HEK293T (cell line): ENCODE measurements around the gene ATOH8.

Experiments
- CTCF ChIA-PET: fragments of 350-600 bp; formaldehyde crosslinking; extraction: SDS; loops from one replicate; lab custom pipeline; 2021; ENCODE audit warnings: antibody characterized with exemption, inconsistent platforms; lab: Yijun Ruan, JAX
- POLR2A ChIA-PET: fragments of 350-600 bp; formaldehyde crosslinking; extraction: SDS; loops from one replicate; lab custom pipeline; 2020; ENCODE audit warnings: antibody characterized with exemption, inconsistent platforms; lab: Yijun Ruan, JAX
- DNase-seq: peaks from one replicate; pipeline ENCODE4 v3.0.0; 2012; ENCODE audit warnings: mixed read lengths; ENCODE audit errors: extremely low spot score
- ARNT ChIP-seq: fragments of 450-650 bp; IDR thresholded peaks from 2 replicates; pipeline ENCODE4 v1.6.1; 2017; ENCODE audit warnings: mild to moderate bottlenecking
- BHLHE40 ChIP-seq: fragments of 450-650 bp; IDR thresholded peaks from 2 replicates; pipeline ENCODE4 v1.6.1; 2016; ENCODE audit warnings: mild to moderate bottlenecking, moderate library complexity, borderline replicate concordance
- CTBP1 ChIP-seq: fragments of 450-650 bp; IDR thresholded peaks from 2 replicates; pipeline ENCODE4 v1.6.1; 2016; ENCODE audit warnings: borderline replicate concordance
- ELF4 ChIP-seq: fragments of 450-650 bp; IDR thresholded peaks from 2 replicates; pipeline ENCODE4 v1.6.1; 2017; ENCODE audit warnings: antibody characterized with exemption
- FOXA1 ChIP-seq: fragments of 450-650 bp; IDR thresholded peaks from 2 replicates; pipeline ENCODE4 v1.6.1; 2016; ENCODE audit warnings: mild to moderate bottlenecking
- FOXK2 ChIP-seq: fragments of 450-650 bp; IDR thresholded peaks from 2 replicates; pipeline ENCODE4 v1.6.1; 2016; ENCODE audit warnings: mild to moderate bottlenecking
- FOXM1 ChIP-seq: fragments of 450-650 bp; IDR thresholded peaks from 2 replicates; pipeline ENCODE4 v1.6.1; 2017; ENCODE audit warnings: mild to moderate bottlenecking, borderline replicate concordance
- HDGF ChIP-seq: fragments of 450-650 bp; IDR thresholded peaks from 2 replicates; pipeline ENCODE4 v1.6.1; 2017; ENCODE audit warnings: antibody characterized with exemption, borderline replicate concordance
- L3MBTL2 ChIP-seq: fragments of 450-650 bp; conservative IDR thresholded peaks from 2 replicates; pipeline ENCODE4 v1.6.1; 2016; ENCODE audit warnings: mild to moderate bottlenecking
- LEF1 ChIP-seq: fragments of 450-650 bp; IDR thresholded peaks from 2 replicates; pipeline ENCODE4 v1.6.1; 2017; ENCODE audit warnings: mild to moderate bottlenecking, borderline replicate concordance
- NFRKB ChIP-seq: fragments of 450-650 bp; IDR thresholded peaks from 2 replicates; pipeline ENCODE4 v1.6.1; 2016; ENCODE audit warnings: mild to moderate bottlenecking, moderate library complexity
- PKNOX1 ChIP-seq: fragments of 450-650 bp; IDR thresholded peaks from 2 replicates; pipeline ENCODE4 v1.6.1; 2016
- SP1 ChIP-seq: fragments of 450-650 bp; IDR thresholded peaks from 2 replicates; pipeline ENCODE4 v1.6.1; 2017
- SUZ12 ChIP-seq: fragments of 450-650 bp; IDR thresholded peaks from 2 replicates; pipeline ENCODE4 v1.6.1; 2016; ENCODE audit warnings: mild to moderate bottlenecking
- TARDBP ChIP-seq: fragments of 450-650 bp; IDR thresholded peaks from 2 replicates; pipeline ENCODE4 v1.6.1; 2016
- ZNF384 ChIP-seq: fragments of 450-650 bp; IDR thresholded peaks from 2 replicates; pipeline ENCODE4 v1.6.1; 2016

Gene ATOH8

DNA sequence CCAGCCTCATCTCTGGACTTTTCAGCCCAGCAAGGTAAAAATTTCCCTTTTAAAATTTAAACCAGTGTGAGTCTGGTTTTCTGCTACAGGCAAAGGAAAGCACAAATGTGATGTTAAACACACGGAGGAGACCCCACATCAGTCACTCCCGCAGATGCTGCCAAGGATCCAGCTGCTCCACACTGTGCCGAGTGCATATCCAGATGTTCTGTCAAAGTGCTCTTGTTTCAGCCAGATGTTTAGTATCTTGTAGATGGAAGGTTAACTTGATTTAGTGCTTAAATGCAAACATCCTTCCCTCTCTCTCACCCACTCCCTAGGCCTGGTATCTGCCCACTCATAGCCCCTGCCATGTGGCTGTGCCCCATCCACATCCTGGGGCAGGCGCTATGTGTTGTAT, 15.8 kb upstream of the ATOH8 start:
- ChIA-PET POLR2A (no interaction called here), CTCF (no interaction called here)
- no peak for DNase-seq
- no peak for TF ChIP-seq FOXA1
- no peak for TF ChIP-seq SP1
- no peak for TF ChIP-seq TARDBP
- TF ChIP-seq BHLHE40: no peak

GRCh38 chr2:85740193-85740592, 13.6 kb upstream of the ATOH8 start:
- DNase-seq: no peak
- ChIA-PET CTCF (interaction anchor here (1.6 to 2.1 kb wide), 2 partner anchors 11 kb away, joined by 8 read pairs; no protein-coding TSS in a partner anchor), POLR2A (interaction anchor here (0.7 kb wide), 1 partner anchor 244 kb away, joined by 4 read pairs; no protein-coding TSS in a partner anchor)
- TF ChIP-seq FOXK2: no peak
- no peak for TF ChIP-seq HDGF
- TF ChIP-seq BHLHE40: no peak
- TF ChIP-seq NFRKB: no peak
- TF ChIP-seq L3MBTL2: no peak
- TF ChIP-seq PKNOX1: no peak
- TF ChIP-seq ARNT: no peak
- TF ChIP-seq FOXA1: no peak
- TF ChIP-seq ZNF384: no peak
- TF ChIP-seq ELF4: no peak
- TF ChIP-seq FOXM1: no peak
- TF ChIP-seq TARDBP: no peak
- TF ChIP-seq SUZ12: no peak
- TF ChIP-seq LEF1: no peak
- no peak for TF ChIP-seq SP1
- no peak for TF ChIP-seq CTBP1

- DNase-seq: no peak
- POLR2A ChIA-PET: no interaction called here
Measured at GRCh38 chr2:85741211-85741832, 12.5 kb upstream of the ATOH8 start.

GRCh38 chr2:85741833-85742455, 11.8 kb upstream of the ATOH8 start:
- ChIA-PET POLR2A (no interaction called here), CTCF (interaction anchor here (1.0 to 2.1 kb wide), 4 partner anchors 8 to 72 kb away, joined by 3 to 8 read pairs (median 7); no protein-coding TSS in a partner anchor)
- no peak for TF ChIP-seq PKNOX1
- no peak for DNase-seq

More at GRCh38 chr2:85741211-85741832, 12.5 kb upstream of the ATOH8 start:
- CTCF ChIA-PET: interaction anchor here (1.0 to 2.1 kb wide), 3 partner anchors 8 to 12 kb away, joined by 3 to 8 read pairs (median 8); no protein-coding TSS in a partner anchor
- TF ChIP-seq NFRKB (no peak), L3MBTL2 (no peak), SUZ12 (no peak), LEF1 (no peak), ZNF384 (no peak), FOXM1 (no peak), TARDBP (no peak), ELF4 (no peak), SP1 (no peak), ARNT (no peak), PKNOX1 (no peak), FOXA1 (no peak), FOXK2 (no peak), HDGF (no peak)

- ChIA-PET CTCF (interaction anchor here (0.6 to 1.5 kb wide), 2 partner anchors 70 to 237 kb away, joined by 4 to 6 read pairs; no protein-coding TSS in a partner anchor), POLR2A (no interaction called here)
- DNase-seq: no peak
- TF ChIP-seq FOXK2: no peak
- no peak for TF ChIP-seq L3MBTL2
- TF ChIP-seq FOXA1: no peak
Measured at GRCh38 chr2:85743304-85743978, 10.3 kb upstream of the ATOH8 start.

DNA sequence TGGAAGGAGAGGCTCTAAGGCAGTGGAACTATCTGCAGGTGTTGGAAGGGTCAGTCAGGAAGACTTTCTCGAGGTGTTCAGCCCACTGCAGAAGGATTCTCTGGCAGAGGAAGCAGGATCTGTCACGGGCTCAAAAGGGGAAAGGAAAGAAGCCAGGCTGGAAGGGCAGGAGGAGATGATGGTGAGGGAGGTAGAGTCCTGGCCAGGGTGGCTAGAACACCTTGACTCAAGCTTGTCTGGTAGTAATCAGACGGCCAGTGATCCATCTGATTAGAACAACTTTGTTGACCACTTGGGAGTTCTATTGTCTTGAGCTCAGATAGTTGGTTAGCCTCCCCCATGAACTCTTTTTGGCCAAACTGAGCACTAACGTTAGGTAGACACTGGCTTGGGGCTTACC, 9.7 kb upstream of the ATOH8 start:
- DNase-seq: no peak
- CTCF ChIA-PET: interaction anchor here (0.6 kb wide), 1 partner anchor 237 kb away, joined by 4 read pairs; no protein-coding TSS in a partner anchor
- POLR2A ChIA-PET: no interaction called here
- TF ChIP-seq HDGF (no peak), FOXK2 (no peak), SP1 (no peak), SUZ12 (no peak), ZNF384 (no peak), ARNT (no peak), LEF1 (no peak)
